GM18499 (cell line): ENCODE results near the gene TAOK1.

ENCODE experiments used
- ATAC-seq: cut with Tn5 transposase; IDR thresholded peaks from one replicate; pipeline ENCODE4 v1.9.1; 2021; ENCODE audit warnings: moderate number of reproducible peaks; ENCODE audit not compliant: insufficient read depth, unreplicated experiment

The TAOK1 gene

GRCh38 chr17:29376667-29377270, 13.4 kb upstream of the TAOK1 start:
- no peak for ATAC-seq

GRCh38 chr17:29378500-29378899, 11.7 kb upstream of the TAOK1 start:
- ATAC-seq = no peak

DNA sequence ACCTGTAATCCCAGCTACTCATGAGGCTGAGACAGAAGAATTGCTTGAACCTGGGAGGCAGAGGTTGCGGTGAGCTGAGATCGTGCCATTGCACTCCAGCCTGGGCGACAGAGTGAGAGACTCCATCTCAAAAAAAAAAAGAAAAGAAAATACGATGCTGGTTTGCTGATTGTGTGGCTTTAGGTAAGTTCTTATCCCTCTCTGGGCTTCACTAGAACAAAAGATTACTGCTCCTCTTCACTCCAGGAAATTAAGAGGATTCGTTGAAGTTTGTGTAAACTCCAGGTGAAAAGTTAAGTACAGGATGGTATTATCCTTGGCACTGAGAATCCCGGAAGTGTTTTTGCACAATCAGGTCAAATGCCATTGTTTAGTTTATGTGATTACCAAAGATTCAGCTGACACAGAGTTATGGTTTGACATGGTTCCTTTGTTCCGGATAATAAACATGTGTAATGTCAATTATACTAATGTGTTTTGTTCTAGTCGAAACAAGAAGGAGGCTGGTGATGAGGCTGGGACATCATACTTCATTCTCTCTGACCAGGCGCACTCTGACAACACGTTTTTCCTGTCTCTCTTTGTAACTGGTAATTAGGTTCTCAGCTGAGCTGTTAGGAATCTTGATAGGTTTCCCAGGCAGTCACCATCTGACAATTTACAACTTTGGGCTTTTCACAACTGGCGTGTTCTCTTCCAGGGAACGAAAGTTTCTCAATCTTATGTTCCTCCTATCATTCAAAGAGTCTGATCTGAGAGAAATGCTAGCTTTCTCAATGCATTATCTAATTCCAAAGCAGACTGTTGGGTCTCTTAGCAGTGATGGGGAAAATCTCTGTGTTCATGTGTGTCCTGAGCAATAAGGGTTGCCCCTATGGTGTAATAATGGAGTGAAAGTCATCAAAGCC, 10.8 kb upstream of the TAOK1 start:
- no peak for ATAC-seq

DNA sequence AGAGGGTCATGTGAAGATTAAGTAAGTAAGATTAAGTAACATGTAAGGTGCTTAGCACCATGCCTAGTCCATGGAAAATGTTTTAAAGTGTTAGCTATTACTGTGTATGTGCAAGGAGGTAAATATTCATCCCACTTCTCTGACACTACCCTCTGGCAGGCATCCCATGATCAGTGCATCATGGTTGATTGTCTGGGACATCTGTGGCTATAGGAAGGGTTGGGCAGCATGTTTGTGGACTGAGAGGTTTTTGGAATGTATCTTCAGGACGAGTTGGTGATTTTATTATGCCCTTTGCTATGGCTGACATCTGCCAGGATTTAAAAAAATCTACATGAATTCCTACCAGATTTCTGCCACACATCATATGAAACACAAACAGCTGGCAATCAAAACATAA, 6.5 kb upstream of the TAOK1 start:
- no peak for ATAC-seq

GRCh38 chr17:29384901-29385300, 5.3 kb upstream of the TAOK1 start:
- no peak for ATAC-seq

DNA sequence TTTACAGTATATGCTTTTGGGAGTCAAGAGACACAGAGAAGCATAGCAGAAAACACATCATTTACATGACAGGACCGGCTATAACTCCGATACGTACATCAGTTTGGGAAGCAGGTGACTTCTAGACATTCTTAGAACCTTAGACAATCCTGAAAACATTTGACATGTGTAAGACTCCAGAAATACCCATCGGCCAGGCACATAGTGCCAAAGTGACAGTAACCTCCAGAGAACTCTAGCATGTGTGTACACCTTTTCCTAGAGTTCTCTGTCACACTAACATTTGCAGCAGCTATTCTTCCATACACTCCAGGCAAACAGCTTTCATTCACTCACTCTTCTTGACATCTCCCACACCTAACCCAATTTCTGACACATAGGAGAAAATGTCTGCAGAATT, 3.4 kb upstream of the TAOK1 start:
- no peak for ATAC-seq

GRCh38 chr17:29388937-29389336, 1.2 kb upstream of the TAOK1 start:
- ATAC-seq = no peak

DNA sequence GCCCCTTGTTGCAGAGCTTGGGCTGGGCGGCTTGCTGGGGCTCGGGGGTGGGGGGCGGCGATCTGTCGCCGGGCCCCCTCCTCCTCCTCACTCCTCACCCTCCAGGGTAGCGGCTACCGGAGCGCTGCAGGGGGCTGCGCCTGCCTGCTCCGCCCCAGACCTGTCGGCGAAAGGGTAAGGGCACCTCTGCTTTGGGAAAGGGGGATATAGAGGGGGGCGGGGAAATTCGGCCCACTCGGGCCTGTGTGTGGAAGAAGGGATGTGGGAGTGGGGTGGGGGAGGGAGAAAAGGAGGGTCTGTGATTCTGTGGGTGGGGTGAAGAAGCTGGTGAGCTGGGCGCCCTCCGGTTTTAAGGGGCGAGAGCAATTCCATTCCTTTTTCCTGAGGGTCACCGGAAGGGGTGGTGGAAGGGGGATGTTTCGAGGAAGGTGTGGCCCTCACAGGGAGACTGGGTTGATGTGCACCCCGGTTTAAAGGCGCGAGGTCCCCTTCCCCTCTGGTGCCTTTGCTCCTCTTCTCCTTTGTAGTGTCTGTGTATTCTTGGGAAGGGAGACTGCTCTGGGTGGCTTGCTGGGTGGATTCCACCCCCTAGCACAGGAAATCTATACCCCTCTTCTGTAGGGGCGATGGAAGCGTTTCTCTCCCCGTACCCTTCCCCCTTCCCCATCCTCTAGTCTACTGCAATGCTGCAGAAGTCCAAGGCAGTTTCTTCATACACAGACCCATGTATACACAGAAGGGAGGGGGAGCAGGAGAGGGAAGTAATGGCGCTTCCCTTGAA, 878 bp downstream of the TAOK1 start:
- no peak for ATAC-seq

DNA sequence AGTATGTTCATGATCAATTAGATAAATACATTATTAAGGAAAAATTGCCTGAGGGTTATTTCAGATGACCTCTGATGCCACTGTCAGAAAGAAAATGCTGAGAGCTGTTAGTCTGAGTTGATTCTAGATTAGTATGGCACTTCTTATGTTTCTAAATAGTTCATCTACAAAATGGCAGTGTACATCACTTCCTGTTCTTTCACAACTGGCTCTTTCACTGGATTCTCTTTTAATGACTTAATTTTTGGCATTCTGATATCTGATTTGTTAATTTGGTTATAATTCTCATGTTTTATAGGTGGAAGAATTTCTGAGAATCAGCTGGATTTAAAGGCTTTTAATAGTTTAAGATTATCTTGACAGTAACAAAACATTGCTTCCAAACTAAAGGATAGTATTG, 3.3 kb downstream of the TAOK1 start:
- ATAC-seq = no peak

DNA sequence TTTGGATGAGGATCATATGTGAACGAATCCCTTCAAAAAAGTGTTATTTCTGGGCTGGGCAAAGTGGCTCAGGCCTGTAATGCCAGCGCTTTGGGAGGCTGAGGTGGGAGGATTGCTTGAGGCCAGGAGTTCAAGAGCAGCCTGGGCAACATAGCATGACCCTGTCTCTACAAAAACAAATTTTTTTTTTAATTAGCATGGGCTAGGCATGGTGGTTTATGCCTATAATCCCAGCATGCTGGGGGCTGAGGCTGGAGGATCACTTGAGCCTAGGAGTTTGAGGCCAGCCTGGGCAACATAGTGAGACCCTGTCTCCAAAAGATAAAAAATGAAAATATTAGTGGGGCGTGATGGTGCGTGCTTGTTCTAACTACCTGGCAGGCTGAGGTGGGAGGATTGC, 4.6 kb downstream of the TAOK1 start:
- ATAC-seq = no peak

GRCh38 chr17:29396066-29396465, 5.9 kb downstream of the TAOK1 start:
- no peak for ATAC-seq

DNA sequence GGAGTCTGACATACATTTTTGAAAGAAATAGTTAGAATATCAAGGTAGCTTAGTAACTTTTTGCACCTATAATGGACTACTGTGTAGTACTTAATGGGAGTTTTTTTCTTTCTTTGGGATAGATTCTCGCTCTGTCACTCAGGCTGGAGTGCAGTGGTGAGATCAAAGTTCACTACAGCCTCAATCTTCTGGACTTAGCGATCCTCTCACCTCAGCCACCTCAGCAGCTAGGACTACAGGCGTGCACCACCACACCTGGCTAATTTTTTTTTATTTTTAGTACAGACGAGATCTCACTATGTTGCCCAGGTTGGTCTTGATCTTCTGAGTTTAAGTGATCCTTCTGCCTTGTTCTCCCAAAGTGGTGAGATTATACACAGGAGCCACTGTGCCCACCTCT, 9.5 kb downstream of the TAOK1 start:
- ATAC-seq = no peak

GRCh38 chr17:29400818-29401217, 10.7 kb downstream of the TAOK1 start:
- no peak for ATAC-seq

- ATAC-seq = no peak
Observed at GRCh38 chr17:29401258-29401657, 11.1 kb downstream of the TAOK1 start.

GRCh38 chr17:29407856-29408255, 17.7 kb downstream of the TAOK1 start:
- no peak for ATAC-seq

GRCh38 chr17:29409963-29410362, 19.8 kb downstream of the TAOK1 start:
- ATAC-seq = no peak

- ATAC-seq = no peak
Observed at GRCh38 chr17:29412780-29413565, 22.8 kb downstream of the TAOK1 start.

GRCh38 chr17:29420128-29420527, 30.0 kb downstream of the TAOK1 start:
- ATAC-seq = no peak

GRCh38 chr17:29430275-29430674, 40.1 kb downstream of the TAOK1 start:
- no peak for ATAC-seq

- ATAC-seq = no peak
Observed at GRCh38 chr17:29433541-29433940, 43.4 kb downstream of the TAOK1 start.
